HepG2 (cell line): ENCODE measurements around the gene ETFB. TPM values are rescaled to one million over a fixed set of nuclear protein-coding genes. Genes with fewer than 3 reads are reported as not detected.
A peak's percentile ranks its signal among the peaks of the same experiment; 100 is the strongest.

Source experiments
- FOXJ3 ChIP-seq: sonication (generic); formaldehyde crosslinking; IDR thresholded peaks from 2 replicates; pipeline ENCODE4 v1.4.0; 2020; ENCODE audit warnings: missing genetic modification reagents, mild to moderate bottlenecking, borderline replicate concordance
- HNF1A ChIP-seq, 2 experiments: sonication (generic) in 1 of 2; formaldehyde crosslinking in 1 of 2; IDR thresholded peaks; 2 replicates each; pipeline versions ENCODE4 v1.4.0 to v1.6.1; 2016 to 2020; ENCODE audit warnings: borderline replicate concordance in 1 of 2, low read depth in 1 of 2, mild to moderate bottlenecking in 1 of 2, missing genetic modification reagents in 1 of 2
- ZFP90 ChIP-seq: sonication (generic); formaldehyde crosslinking; IDR thresholded peaks from 2 replicates; pipeline ENCODE4 v1.8.0; 2022; ENCODE audit warnings: missing genetic modification reagents, mild to moderate bottlenecking, inconsistent platforms, borderline replicate concordance
- ZFYVE20 ChIP-seq: sonication (generic); formaldehyde crosslinking; IDR thresholded peaks from 2 replicates; pipeline ENCODE4 v1.8.0; 2023; ENCODE audit warnings: low read depth, mild to moderate bottlenecking, moderate library complexity, missing genetic modification reagents, borderline replicate concordance
- ZNF776 ChIP-seq: sonication (generic); formaldehyde crosslinking; IDR thresholded peaks from 2 replicates; pipeline ENCODE4 v1.4.0; 2020; ENCODE audit warnings: mild to moderate bottlenecking, missing genetic modification reagents
- ZNF782 ChIP-seq: sonication (generic); formaldehyde crosslinking; IDR thresholded peaks from 2 replicates; pipeline ENCODE4 v1.4.0; 2020; ENCODE audit warnings: missing genetic modification reagents, mild to moderate bottlenecking, borderline replicate concordance
- polyA plus RNA-seq, 8 experiments: library from polyadenylated mRNA; depleted of rRNA in 3 of 8; stranded (reverse) in 7 of 8; unstranded in 1 of 8; fragments of >200 nt; fragmentation: Illumina TruSeq in 4 of 8; extraction: Trizol in 4 of 8; gene quantifications; 2 replicates each; pipeline versions ENCODE4 v1.2.1 to v1.2.3, GENCODE V29; 2011 to 2016; ENCODE audit warnings: low read depth in 4 of 8, missing spikeins in 1 of 8, mixed read lengths in 1 of 8; ENCODE audit not compliant: insufficient read depth in 1 of 8
- total RNA-seq, 5 experiments: library from RNA; depleted of rRNA; stranded (reverse); fragments of >200 nt; fragmentation: Illumina TruSeq; extraction: Trizol; gene quantifications; 2 replicates each; pipeline ENCODE4 v1.2.3, GENCODE V29; 2016; ENCODE audit warnings: low read depth in 1 of 5
- TF ChIP-seq, protein P1 (sequence below): sonication (generic); formaldehyde crosslinking; IDR thresholded peaks from 2 replicates; pipeline ENCODE4 v1.5.0; 2020; ENCODE audit warnings: mild to moderate bottlenecking, missing genetic modification reagents
- TF ChIP-seq, protein P2 (sequence below): IDR thresholded peaks from 2 replicates; pipeline ENCODE4 v1.4.0; 2020; ENCODE audit warnings: mild to moderate bottlenecking, missing genetic modification reagents
- TF ChIP-seq, protein P3 (sequence below): sonication (generic); formaldehyde crosslinking; IDR thresholded peaks from 2 replicates; pipeline ENCODE4 v1.4.0; 2020; ENCODE audit warnings: mild to moderate bottlenecking, missing genetic modification reagents
- TF ChIP-seq, protein P4 (sequence below): sonication (generic); formaldehyde crosslinking; IDR thresholded peaks from 2 replicates; pipeline ENCODE4 v1.5.1; 2020; ENCODE audit warnings: missing genetic modification reagents, mild to moderate bottlenecking, borderline replicate concordance

ETFB gene
- total and polyA plus RNA-seq, 2 of the 13 experiments (the other 11 are each of a cell fraction or from before 2014, with no cell fraction given): 678 to 1,314 TPM

GRCh38 chr19:51365211-51365964, 800 bp downstream of the ETFB start (continued):
- TF ChIP-seq FOXJ3 (peak; percentile 76; the same call in 1 of the 2 replicates), ZFYVE20 (CRISPR knock-in tag) (no peak), HNF1A (IDR thresholded peaks at IDR 0.05; ENCODE audit: low read depth) (0 out of 2 replicates have a peak, but pooled peaks have one; percentile 8), HNF1A (CRISPR knock-in tag; IDR thresholded peaks at IDR 0.05; ENCODE audit: borderline replicate concordance) (peak; percentile 58; the same call in 1 of the 2 replicates), ZNF782 (CRISPR knock-in tag) (no peak), ZNF776 (CRISPR knock-in tag) (0 out of 2 replicates have a peak, but pooled peaks have one; percentile 64), ZFP90 (CRISPR knock-in tag) (peak; percentile 94; the same call in 1 of the 2 replicates)
- TF ChIP-seq, protein P1, sequence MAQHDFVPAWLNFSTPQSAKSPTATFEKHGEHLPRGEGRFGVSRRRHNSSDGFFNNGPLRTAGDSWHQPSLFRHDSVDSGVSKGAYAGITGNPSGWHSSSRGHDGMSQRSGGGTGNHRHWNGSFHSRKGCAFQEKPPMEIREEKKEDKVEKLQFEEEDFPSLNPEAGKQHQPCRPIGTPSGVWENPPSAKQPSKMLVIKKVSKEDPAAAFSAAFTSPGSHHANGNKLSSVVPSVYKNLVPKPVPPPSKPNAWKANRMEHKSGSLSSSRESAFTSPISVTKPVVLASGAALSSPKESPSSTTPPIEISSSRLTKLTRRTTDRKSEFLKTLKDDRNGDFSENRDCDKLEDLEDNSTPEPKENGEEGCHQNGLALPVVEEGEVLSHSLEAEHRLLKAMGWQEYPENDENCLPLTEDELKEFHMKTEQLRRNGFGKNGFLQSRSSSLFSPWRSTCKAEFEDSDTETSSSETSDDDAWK (CRISPR knock-in tag): no peak
- TF ChIP-seq, protein P2, sequence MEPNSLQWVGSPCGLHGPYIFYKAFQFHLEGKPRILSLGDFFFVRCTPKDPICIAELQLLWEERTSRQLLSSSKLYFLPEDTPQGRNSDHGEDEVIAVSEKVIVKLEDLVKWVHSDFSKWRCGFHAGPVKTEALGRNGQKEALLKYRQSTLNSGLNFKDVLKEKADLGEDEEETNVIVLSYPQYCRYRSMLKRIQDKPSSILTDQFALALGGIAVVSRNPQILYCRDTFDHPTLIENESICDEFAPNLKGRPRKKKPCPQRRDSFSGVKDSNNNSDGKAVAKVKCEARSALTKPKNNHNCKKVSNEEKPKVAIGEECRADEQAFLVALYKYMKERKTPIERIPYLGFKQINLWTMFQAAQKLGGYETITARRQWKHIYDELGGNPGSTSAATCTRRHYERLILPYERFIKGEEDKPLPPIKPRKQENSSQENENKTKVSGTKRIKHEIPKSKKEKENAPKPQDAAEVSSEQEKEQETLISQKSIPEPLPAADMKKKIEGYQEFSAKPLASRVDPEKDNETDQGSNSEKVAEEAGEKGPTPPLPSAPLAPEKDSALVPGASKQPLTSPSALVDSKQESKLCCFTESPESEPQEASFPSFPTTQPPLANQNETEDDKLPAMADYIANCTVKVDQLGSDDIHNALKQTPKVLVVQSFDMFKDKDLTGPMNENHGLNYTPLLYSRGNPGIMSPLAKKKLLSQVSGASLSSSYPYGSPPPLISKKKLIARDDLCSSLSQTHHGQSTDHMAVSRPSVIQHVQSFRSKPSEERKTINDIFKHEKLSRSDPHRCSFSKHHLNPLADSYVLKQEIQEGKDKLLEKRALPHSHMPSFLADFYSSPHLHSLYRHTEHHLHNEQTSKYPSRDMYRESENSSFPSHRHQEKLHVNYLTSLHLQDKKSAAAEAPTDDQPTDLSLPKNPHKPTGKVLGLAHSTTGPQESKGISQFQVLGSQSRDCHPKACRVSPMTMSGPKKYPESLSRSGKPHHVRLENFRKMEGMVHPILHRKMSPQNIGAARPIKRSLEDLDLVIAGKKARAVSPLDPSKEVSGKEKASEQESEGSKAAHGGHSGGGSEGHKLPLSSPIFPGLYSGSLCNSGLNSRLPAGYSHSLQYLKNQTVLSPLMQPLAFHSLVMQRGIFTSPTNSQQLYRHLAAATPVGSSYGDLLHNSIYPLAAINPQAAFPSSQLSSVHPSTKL (CRISPR knock-in tag): peak; percentile 78
- TF ChIP-seq, protein P3, sequence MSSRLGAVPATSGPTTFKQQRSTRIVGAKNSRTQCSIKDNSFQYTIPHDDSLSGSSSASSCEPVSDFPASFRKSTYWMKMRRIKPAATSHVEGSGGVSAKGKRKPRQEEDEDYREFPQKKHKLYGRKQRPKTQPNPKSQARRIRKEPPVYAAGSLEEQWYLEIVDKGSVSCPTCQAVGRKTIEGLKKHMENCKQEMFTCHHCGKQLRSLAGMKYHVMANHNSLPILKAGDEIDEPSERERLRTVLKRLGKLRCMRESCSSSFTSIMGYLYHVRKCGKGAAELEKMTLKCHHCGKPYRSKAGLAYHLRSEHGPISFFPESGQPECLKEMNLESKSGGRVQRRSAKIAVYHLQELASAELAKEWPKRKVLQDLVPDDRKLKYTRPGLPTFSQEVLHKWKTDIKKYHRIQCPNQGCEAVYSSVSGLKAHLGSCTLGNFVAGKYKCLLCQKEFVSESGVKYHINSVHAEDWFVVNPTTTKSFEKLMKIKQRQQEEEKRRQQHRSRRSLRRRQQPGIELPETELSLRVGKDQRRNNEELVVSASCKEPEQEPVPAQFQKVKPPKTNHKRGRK (CRISPR knock-in tag): no peak
- TF ChIP-seq, protein P4, sequence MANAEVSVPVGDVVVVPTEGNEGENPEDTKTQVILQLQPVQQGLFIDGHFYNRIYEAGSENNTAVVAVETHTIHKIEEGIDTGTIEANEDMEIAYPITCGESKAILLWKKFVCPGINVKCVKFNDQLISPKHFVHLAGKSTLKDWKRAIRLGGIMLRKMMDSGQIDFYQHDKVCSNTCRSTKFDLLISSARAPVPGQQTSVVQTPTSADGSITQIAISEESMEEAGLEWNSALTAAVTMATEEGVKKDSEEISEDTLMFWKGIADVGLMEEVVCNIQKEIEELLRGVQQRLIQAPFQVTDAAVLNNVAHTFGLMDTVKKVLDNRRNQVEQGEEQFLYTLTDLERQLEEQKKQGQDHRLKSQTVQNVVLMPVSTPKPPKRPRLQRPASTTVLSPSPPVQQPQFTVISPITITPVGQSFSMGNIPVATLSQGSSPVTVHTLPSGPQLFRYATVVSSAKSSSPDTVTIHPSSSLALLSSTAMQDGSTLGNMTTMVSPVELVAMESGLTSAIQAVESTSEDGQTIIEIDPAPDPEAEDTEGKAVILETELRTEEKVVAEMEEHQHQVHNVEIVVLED (CRISPR knock-in tag): no peak; the same call in 1 of the 2 replicates
